Parathyroid adenoma (tissue), 2 donors: Measurements from ENCODE around the gene SPAG16.

Experiments used
- H2AFZ ChIP-seq: fragments of 300-600 bp; sonication (generic); one replicate; pipeline ENCODE4 v1.7.0; 2017; ENCODE audit warnings: antibody characterized with exemption, mild to moderate bottlenecking
- H3K27ac ChIP-seq: fragments of 300-600 bp; sonication (generic); one replicate; pipeline ENCODE4 v1.7.0; 2017
- H3K27me3 ChIP-seq: fragments of 300-600 bp; sonication (generic); one replicate; pipeline ENCODE4 v1.7.0; 2017; ENCODE audit warnings: low read length; ENCODE audit not compliant: control insufficient read depth, insufficient read depth
- H3K36me3 ChIP-seq: fragments of 300-600 bp; sonication (generic); one replicate; pipeline ENCODE4 v1.7.0; 2017; ENCODE audit warnings: low read length; ENCODE audit not compliant: control insufficient read depth, insufficient read depth
- H3K4me1 ChIP-seq: fragments of 300-600 bp; sonication (generic); one replicate; pipeline ENCODE4 v1.7.0; 2017; ENCODE audit warnings: control low read depth
- H3K4me2 ChIP-seq: fragments of 300-600 bp; sonication (generic); one replicate; pipeline ENCODE4 v1.7.0; 2017; ENCODE audit warnings: low read length
- H3K4me3 ChIP-seq: fragments of 300-600 bp; sonication (generic); one replicate; pipeline ENCODE4 v1.7.0; 2017; ENCODE audit warnings: low read depth, low read length
- H3K79me2 ChIP-seq: fragments of 300-600 bp; sonication (generic); one replicate; pipeline ENCODE4 v1.7.0; 2017; ENCODE audit warnings: control low read depth
- H3K9ac ChIP-seq: fragments of 300-600 bp; sonication (generic); one replicate; pipeline ENCODE4 v1.7.0; 2017; ENCODE audit warnings: mild to moderate bottlenecking
- H3K9me3 ChIP-seq: fragments of 300-600 bp; sonication (generic); one replicate; pipeline ENCODE4 v1.7.0; 2017; ENCODE audit warnings: low read length; ENCODE audit not compliant: control insufficient read depth
- TF ChIP-seq, protein P1 (sequence below): fragments of 300-600 bp; sonication (generic); IDR thresholded peaks from one replicate; pipeline ENCODE4 v1.7.0; 2017; ENCODE audit warnings: antibody characterized with exemption, mild to moderate bottlenecking
- donor health status: primary hyperparathyroidism.

The SPAG16 gene

DNA sequence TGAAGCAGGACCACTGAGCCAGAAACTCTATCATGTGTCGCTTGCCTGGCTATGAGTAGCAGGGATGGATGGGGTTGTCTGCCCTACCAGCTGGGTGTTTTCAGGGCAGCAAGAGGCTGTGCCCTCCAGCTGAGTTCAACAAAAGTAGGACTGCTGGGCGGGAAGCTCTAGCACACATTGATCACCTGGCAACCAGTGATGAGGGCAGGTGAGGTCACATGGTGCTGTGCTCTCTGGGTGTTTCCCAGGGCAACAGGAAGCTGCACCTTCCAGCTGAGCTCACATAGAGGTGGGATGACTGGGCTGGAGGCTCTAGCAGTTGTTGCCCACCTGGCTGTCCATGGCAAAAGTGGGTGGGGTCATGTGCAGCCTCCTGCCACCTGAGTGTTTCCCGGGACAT is 639.3 kb downstream of the SPAG16 start:
- H2AFZ ChIP-seq = no peak overlapping the region
- no peaks in the 10 kb centered on the region for H3K27me3 ChIP-seq
- no peak overlapping the region for H3K4me2 ChIP-seq
- no peak overlapping the region for H3K4me3 ChIP-seq
- no peak overlapping the region for H3K27ac ChIP-seq
- H3K36me3 ChIP-seq = no peaks in the 10 kb centered on the region
- H3K9ac ChIP-seq = no peak overlapping the region
- H3K9me3 ChIP-seq = peaks cover 5% of the 10 kb centered on the region
- TF ChIP-seq, protein P1, sequence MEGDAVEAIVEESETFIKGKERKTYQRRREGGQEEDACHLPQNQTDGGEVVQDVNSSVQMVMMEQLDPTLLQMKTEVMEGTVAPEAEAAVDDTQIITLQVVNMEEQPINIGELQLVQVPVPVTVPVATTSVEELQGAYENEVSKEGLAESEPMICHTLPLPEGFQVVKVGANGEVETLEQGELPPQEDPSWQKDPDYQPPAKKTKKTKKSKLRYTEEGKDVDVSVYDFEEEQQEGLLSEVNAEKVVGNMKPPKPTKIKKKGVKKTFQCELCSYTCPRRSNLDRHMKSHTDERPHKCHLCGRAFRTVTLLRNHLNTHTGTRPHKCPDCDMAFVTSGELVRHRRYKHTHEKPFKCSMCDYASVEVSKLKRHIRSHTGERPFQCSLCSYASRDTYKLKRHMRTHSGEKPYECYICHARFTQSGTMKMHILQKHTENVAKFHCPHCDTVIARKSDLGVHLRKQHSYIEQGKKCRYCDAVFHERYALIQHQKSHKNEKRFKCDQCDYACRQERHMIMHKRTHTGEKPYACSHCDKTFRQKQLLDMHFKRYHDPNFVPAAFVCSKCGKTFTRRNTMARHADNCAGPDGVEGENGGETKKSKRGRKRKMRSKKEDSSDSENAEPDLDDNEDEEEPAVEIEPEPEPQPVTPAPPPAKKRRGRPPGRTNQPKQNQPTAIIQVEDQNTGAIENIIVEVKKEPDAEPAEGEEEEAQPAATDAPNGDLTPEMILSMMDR = no peak
- H3K4me1 ChIP-seq = no peaks in the 10 kb centered on the region
- no peaks in the 10 kb centered on the region for H3K79me2 ChIP-seq

DNA sequence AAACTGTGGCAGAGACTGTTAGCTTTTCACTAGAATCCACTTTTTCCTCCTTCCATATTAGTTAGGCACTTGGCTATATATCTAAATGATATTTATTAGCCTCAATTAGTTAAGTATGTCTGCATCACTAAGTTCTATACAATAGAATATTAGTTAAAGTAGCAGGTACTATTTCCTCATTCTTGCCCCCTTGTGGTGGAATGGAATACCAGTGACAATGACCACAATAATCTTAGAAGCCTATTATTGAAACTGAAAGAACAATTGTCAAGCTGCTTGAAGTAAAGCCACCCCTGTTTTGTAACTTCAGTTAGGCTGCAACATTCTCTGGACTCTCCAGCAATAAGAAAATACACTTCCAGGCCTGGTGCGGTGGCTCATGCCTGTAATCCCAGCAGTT is 650.3 kb downstream of the SPAG16 start:
- Histone ChIP-seq H3K4me2 (no peak overlapping the region), H3K9me3 (no peaks in the 10 kb centered on the region), H3K27me3 (no peaks in the 10 kb centered on the region), H2AFZ (no peak overlapping the region), H3K79me2 (no peaks in the 10 kb centered on the region), H3K9ac (no peak overlapping the region), H3K4me3 (no peak overlapping the region), H3K4me1 (no peaks in the 10 kb centered on the region), H3K36me3 (no peaks in the 10 kb centered on the region), H3K27ac (no peak overlapping the region)
- TF ChIP-seq, protein P1 = peak; percentile 23

DNA sequence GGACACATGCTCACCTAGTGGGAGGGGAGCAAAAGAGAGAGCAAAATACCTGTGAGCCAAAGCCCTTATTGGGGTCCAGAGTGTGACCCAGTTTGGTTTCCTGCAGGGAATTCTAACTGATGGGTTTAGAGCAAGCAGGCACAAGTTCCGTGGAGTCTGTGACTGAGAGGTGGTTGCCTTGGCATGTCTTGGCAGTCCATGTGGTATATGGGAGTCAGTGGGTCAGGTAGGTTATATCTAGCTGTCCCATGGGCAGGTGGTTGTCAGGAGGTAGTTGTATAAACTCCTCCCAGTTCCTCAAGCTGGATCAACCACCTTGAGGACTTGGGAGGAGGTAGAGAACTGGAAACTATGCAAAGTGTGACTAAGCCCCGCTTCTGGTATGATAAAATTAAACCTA is 673.8 kb downstream of the SPAG16 start:
- Histone ChIP-seq H2AFZ (no peak overlapping the region), H3K27me3 (no peaks in the 10 kb centered on the region), H3K4me2 (no peak overlapping the region), H3K36me3 (no peaks in the 10 kb centered on the region), H3K9ac (no peak overlapping the region), H3K9me3 (no peaks in the 10 kb centered on the region), H3K4me1 (no peaks in the 10 kb centered on the region), H3K79me2 (no peaks in the 10 kb centered on the region), H3K27ac (no peak overlapping the region), H3K4me3 (no peak overlapping the region)
- TF ChIP-seq, protein P1 = no peak

DNA sequence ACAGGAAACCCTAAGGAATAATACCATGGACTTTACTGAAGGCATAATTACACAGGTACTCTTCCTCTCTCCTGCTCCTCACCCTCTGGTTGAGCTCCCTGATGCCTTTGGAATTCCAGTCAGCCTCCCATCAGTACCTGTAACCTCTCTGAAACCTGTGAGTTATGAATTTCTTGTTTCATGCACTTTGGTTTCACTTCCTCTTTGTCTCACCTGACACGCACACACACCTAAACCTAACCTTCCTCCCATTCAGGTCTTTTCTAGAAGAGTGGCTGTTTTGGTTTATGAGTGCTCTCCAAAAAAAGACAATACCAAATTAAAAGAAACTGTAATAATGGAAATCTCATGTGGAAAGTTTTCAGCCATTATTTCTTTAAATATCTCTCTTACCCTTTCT is 675.3 kb downstream of the SPAG16 start:
- H3K9ac ChIP-seq = no peak overlapping the region
- H3K27me3 ChIP-seq = no peaks in the 10 kb centered on the region
- no peaks in the 10 kb centered on the region for H3K79me2 ChIP-seq

DNA sequence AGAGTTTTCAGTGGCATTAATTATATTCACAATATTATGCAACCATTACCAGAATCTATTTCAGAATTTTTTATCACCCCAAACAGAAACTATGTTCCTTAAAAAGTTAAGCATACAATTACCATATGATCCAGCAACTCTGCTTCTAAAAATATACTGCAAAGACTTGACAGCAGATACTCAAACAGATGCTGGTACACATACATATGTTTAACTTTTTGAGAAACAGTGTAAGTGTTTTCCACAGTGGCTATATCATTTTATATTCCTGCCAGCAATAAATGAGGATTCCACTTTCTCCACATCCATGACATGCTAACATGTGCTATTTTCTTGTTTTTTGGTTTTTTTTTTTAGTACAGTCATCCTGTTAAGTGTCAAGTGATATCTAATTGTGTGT is 687.3 kb downstream of the SPAG16 start:
- TF ChIP-seq, protein P1 = no peak
- no peaks in the 10 kb centered on the region for H3K79me2 ChIP-seq
- H3K4me1 ChIP-seq = no peaks in the 10 kb centered on the region
- no peak overlapping the region for H3K27ac ChIP-seq
- H3K36me3 ChIP-seq = no peaks in the 10 kb centered on the region
- no peak overlapping the region for H3K4me3 ChIP-seq
- H3K9ac ChIP-seq = no peak overlapping the region
- H2AFZ ChIP-seq = no peak overlapping the region
- H3K27me3 ChIP-seq = no peaks in the 10 kb centered on the region
- H3K4me2 ChIP-seq = no peak overlapping the region
- no peaks in the 10 kb centered on the region for H3K9me3 ChIP-seq

More for the DNA sequence above, 675.3 kb downstream of the SPAG16 start:
- Histone ChIP-seq H3K27ac (no peak overlapping the region), H3K4me1 (no peaks in the 10 kb centered on the region), H3K4me3 (no peak overlapping the region), H2AFZ (no peak overlapping the region), H3K9me3 (no peaks in the 10 kb centered on the region), H3K36me3 (no peaks in the 10 kb centered on the region), H3K4me2 (no peak overlapping the region)
- TF ChIP-seq, protein P1 = no peak
